ENCODE results near the gene DSE. TPM values are rescaled to one million over a fixed set of nuclear protein-coding genes. Genes with fewer than 3 reads are reported as not detected.

DSE gene
- total RNA-seq, 1 experiment from 2014 or later: 43.3 TPM

- TF ChIP-seq EZH2 (IDR thresholded peaks at IDR 0.05; ENCODE audit: low read depth) (no peak), CTCF (conservative IDR thresholded peaks at IDR 0.05) (no peak)
- H3K79me2 ChIP-seq (ENCODE audit: low read depth): peaks cover 29% of the 10 kb centered on the region
- H3K27ac ChIP-seq: peak overlapping the region; percentile 83
- no peaks in the 10 kb centered on the region for H3K9me2 ChIP-seq (ENCODE audit: insufficient read depth)
- H4K20me1 ChIP-seq (ENCODE audit: insufficient read depth): no peaks in the 10 kb centered on the region
- peak overlapping the region; percentile 79 for H3K4me2 ChIP-seq
- H3K4me1 ChIP-seq (replicated peaks; ENCODE audit: insufficient read depth): peaks cover 17% of the 10 kb centered on the region
- DNase-seq: peak; percentile 11 to 47
- no peaks in the 10 kb centered on the region for H3K36me3 ChIP-seq (ENCODE audit: low read depth)
- ChIA-PET CTCF (interaction anchor here (0.6 kb wide), 1 partner anchor 152 kb away, joined by 3 read pairs; no protein-coding TSS in a partner anchor), POLR2A (ENCODE audit: unreplicated experiment) (interaction anchor here (0.7 kb wide), 1 partner anchor 188 kb away, joined by 3 read pairs; no protein-coding TSS in a partner anchor)
- intact Hi-C loops (cut with micrococcal nuclease; ENCODE audit: unreplicated experiment): loop anchor here (2.0 to 10.0 kb wide), 2 partner anchors 91 to 195 kb away; partner anchors contain the start of gene TSPYL1
- no peaks in the 10 kb centered on the region for H3K9me3 ChIP-seq (ENCODE audit: insufficient read depth, low read depth)
- BruUV-seq (replicated peaks): TSS peak; percentile 57
- peak overlapping the region; percentile 90 for H2AFZ ChIP-seq
- peak overlapping the region; percentile 74 for H3K4me3 ChIP-seq
- H3F3A ChIP-seq (ENCODE audit: insufficient read depth, low read depth): peaks cover 4% of the 10 kb centered on the region; the same call in 1 of the 2 replicates
- no peaks in the 10 kb centered on the region for H3K27me3 ChIP-seq (ENCODE audit: insufficient read depth, low read depth)
Observed at GRCh38 chr6:116369964-116370759, 585 bp upstream of the DSE start.

DNA sequence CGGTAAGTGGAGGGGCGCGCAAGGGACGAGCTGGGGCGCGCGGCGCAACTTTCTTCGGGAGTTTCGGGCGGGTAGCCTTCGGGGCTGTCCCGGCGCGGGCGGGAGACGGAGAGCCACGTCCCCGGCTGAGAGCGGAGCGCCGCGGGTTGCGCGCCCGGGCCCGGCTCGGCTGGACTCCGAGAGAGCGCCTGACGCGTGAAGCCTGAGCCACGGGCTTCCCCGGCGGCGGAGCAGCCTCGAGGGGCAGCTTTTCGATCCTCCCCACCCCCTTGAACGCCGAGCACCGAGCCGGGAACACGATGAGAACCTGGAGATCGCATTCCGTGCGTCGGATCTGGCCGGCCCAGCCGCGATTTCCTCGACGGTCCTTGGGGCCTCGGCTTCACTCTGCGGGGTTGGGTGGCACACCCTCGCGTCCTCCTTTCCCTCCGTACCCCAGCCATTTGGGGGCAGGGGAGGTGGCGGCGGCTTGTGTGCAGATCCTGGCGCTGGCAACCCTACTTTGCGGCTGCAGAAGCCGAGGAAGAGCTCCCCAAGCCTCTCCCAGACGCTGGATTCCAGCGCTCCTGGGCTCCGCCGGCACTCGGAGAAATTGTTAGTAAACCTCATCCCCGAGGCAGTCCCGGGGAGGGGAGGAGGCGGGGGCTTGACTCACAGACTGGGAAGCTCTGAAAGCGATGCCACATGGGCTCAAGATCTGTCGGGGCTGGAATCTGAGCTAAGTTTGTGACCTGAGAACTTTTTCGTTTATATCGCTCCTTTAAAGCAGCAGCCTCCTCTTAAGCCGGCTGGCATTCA is 572 bp downstream of the DSE start:
- CTCF ChIA-PET: interaction anchor here (0.5 to 0.9 kb wide), 6 partner anchors 41 to 195 kb away, joined by 3 to 9 read pairs (median 3); no protein-coding TSS in a partner anchor
- BruUV-seq (replicated peaks): TSS peak; percentile 27
- peak overlapping the region; percentile 83 for H3K27ac ChIP-seq
- TF ChIP-seq CTCF (conservative IDR thresholded peaks at IDR 0.05) (no peak), EZH2 (IDR thresholded peaks at IDR 0.05; ENCODE audit: low read depth) (no peak)
- H3F3A ChIP-seq (ENCODE audit: insufficient read depth, low read depth): peaks cover 4% of the 10 kb centered on the region; the same call in 1 of the 2 replicates
- H2AFZ ChIP-seq: peak overlapping the region; percentile 90
- peak; percentile 74 to 81 for DNase-seq
- H3K9me3 ChIP-seq (ENCODE audit: insufficient read depth, low read depth): no peaks in the 10 kb centered on the region
- intact Hi-C loops (cut with micrococcal nuclease; ENCODE audit: unreplicated experiment): loop anchor here (2.0 to 10.0 kb wide), 2 partner anchors 93 to 193 kb away; partner anchors contain the start of gene TSPYL1
- POLR2A ChIA-PET (ENCODE audit: unreplicated experiment): interaction anchor here (0.6 to 0.9 kb wide), 8 partner anchors 15 to 1614 kb away, joined by 3 to 7 read pairs (median 6); no protein-coding TSS in a partner anchor
- peaks cover 29% of the 10 kb centered on the region for H3K79me2 ChIP-seq (ENCODE audit: low read depth)
- H4K20me1 ChIP-seq (ENCODE audit: insufficient read depth): no peaks in the 10 kb centered on the region
- H3K4me2 ChIP-seq: peak overlapping the region; percentile 79
- H3K27me3 ChIP-seq (ENCODE audit: insufficient read depth, low read depth): no peaks in the 10 kb centered on the region
- H3K4me1 ChIP-seq (replicated peaks; ENCODE audit: insufficient read depth): peaks cover 17% of the 10 kb centered on the region
- no peaks in the 10 kb centered on the region for H3K36me3 ChIP-seq (ENCODE audit: low read depth)
- H3K9me2 ChIP-seq (ENCODE audit: insufficient read depth): no peaks in the 10 kb centered on the region
- peak overlapping the region; percentile 74 for H3K4me3 ChIP-seq

GRCh38 chr6:116371918-116372209 is 1.1 kb downstream of the DSE start:
- Histone ChIP-seq H3K27ac (peak overlapping the region; percentile 83), H2AFZ (peak overlapping the region; percentile 90), H3K9me2 (ENCODE audit: insufficient read depth) (no peaks in the 10 kb centered on the region), H3K4me3 (peak overlapping the region; percentile 74), H4K20me1 (ENCODE audit: insufficient read depth) (no peaks in the 10 kb centered on the region), H3K4me1 (replicated peaks; ENCODE audit: insufficient read depth) (peaks cover 17% of the 10 kb centered on the region), H3F3A (ENCODE audit: insufficient read depth, low read depth) (peaks cover 4% of the 10 kb centered on the region; the same call in 1 of the 2 replicates), H3K36me3 (ENCODE audit: low read depth) (no peaks in the 10 kb centered on the region), H3K27me3 (ENCODE audit: insufficient read depth, low read depth) (no peaks in the 10 kb centered on the region), H3K4me2 (peak overlapping the region; percentile 79), H3K79me2 (ENCODE audit: low read depth) (peaks cover 29% of the 10 kb centered on the region), H3K9me3 (ENCODE audit: insufficient read depth, low read depth) (no peaks in the 10 kb centered on the region)
- intact Hi-C loops (cut with micrococcal nuclease; ENCODE audit: unreplicated experiment): loop anchor here (2.0 to 10.0 kb wide), 2 partner anchors 93 to 193 kb away; partner anchors contain the start of gene TSPYL1
- DNase-seq: no peak
- CTCF ChIA-PET: interaction anchor here (0.7 kb wide), 1 partner anchor 84 kb away, joined by 5 read pairs; no protein-coding TSS in a partner anchor
- TF ChIP-seq EZH2 (IDR thresholded peaks at IDR 0.05; ENCODE audit: low read depth) (no peak), CTCF (conservative IDR thresholded peaks at IDR 0.05) (no peak)
- no TSS peak for BruUV-seq (replicated peaks)
- POLR2A ChIA-PET (ENCODE audit: unreplicated experiment): interaction anchor here (0.6 to 0.9 kb wide), 6 partner anchors 14 to 1615 kb away, joined by 3 to 7 read pairs (median 6); no protein-coding TSS in a partner anchor

Data from PC-9 (cell line).